ENCODE measurements around the gene F13A1.

Gene F13A1

DNA sequence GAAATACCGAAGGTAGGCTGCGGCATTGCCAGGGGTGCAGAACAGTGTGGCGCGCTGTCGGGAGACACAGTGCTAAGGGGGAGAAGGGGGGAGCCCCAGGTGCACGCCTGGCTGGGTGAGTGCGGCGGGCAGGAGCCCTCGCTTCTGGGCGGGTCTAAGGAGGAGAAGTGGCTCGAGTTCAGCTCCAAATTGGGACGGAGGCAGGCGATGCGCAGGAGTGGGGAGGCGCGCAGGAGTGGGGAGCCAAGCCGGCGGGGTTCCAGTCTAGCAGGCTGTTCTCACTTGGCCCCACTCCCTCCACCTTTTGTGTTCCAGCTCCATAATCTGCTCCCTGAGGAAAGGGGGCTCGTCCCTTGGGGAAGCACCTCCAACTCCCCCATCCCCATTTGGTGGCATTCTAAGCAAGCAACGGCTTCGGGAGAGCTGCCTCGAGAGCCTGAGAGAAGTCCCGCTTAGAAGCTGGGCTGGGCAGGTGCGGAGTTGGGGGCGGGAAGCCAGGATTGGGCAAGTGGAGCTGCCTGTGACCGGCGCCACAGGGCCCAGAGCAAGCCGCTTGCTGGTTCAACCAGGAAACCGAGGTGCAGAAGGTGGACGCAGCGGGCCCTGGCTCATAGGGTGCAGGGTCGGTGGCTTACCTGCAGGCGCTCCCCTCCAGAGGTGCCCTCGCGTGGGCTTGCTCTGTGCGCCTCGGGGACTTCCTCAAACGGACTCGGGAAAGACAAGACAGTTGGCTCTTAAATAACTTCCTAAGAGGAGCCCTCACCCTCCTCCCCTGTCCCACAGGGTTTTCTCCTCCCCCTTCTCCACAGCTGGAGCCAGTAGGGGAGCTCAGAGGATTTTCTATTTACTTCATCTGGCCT, at the start of gene F13A1:
TSS of gene F13A1 (minus strand) at position 711 of the 860 bp plus-strand sequence. CDS start 1,998 bp downstream, outside the sequence.
- no peak for DNase-seq

DNA sequence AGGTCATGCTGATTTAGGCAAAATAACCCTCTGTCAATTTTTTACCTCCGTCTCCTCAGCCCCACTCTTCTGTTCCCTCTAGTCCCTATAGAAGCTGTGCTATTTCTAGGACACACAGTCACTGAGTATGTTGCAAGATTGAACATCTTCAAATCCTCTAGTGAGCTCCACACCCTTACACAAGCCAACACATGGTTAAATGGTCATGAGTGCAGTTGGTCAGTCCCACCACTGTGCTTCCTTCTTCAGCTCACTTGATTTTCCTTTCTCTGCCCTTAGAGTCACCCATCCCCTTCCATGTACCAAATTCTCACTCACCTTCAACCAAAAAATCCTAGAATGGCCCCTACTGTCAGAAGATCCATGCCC, 48.2 kb upstream of the F13A1 start:
- no peak for DNase-seq

DNA sequence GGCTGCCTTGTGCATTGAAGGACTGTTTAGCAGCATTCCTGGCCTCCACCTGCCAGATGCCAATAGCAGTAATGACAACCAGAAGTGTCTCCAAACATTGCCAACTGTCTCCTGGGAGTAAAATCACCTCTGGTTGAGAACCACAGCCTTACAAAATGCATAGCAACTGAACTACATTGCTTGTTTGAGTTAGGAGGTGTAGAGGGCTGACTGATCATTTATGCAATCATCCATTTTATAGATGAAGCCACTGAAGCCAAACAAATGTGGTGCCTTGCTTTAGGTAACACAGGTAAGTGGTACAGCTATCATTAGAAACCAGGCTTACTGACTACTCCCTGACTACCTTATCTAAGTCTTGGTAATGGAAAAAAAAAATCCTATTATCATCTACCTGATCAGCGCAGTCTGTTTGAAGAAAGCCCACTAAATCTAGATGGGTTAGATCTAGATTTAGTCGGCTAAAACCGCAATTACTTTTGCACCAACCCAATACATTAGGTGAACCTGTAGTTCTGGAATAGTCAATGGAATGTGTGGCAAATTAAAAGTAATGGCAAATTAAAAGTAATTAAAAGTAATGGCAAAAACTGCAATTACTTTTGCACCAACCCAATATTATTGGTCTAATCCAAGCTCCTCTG, 47.7 kb upstream of the F13A1 start:
- DNase-seq: no peak

DNA sequence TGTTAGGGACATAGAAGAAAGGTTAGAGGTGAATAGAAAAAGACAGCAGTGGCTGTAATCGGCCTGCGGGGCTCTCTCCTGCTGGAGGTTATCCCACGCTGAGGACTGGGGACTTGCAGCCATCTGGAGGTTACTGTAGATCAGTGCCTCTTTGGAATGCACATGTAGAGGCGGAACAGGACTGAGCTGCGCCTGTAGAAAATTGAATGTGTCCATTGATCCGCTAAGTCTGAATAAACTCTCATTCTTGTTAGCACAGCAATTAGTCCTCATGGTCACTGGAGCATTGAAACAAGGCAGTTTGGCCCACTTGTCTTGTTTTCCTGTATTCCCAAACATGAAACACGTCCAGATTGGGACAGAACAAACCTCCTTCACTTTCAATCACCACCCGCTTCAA, 46.3 kb upstream of the F13A1 start:
- no peak for DNase-seq

DNA sequence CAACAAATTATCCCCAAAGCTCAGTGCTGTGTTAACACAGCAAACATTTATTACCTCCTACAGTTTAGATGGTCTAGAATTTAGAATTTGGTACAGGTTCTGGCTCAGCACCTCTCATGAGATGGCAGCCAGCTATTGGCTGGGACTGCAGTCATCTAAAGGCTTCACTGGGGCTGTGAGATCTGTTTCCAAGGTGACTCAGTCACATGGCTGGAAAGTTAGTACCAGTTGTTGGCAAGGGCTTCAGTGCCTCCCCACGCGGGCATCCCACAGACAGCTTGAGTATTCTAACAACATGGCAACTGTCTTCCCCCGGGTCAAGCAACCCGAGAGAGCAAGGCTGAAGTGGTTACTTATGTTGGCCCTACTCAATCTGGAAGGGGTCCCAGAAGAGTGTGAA, 44.8 kb upstream of the F13A1 start:
- DNase-seq: no peak

DNA sequence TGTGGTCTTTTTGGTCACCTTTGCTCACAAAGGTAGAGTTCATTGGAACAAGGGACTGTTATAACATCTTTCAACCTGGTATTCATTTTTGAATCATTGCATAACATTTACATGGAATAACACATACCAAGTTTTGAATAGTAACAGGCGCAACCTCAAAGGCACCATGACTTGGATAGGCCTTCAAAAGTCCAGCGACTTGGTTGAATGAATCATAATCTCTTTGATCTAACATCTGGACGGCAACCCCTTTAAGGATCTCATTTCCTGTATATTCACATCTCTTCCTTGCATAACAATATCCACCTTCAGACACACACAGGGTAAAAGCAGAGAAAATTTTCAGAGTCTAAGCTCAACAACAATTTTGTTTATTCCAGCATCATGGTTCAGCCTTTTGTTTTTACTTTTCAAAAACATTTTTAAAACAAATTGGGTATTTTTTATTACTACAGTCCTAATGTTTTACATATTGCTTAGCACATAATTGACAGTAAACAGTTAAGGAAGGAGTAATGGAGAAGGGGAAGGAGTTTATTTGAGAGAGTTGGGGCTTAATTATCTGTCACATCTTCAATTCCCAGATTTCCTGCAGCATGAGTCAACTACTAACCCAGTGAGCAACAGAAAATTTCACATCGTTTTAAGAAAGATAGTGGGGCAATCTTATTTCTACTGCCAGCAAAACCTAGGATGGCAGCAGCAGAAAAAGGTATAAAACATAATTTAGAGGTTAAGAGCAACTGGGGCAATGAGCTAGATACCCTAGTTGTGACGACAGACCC, 41.8 kb upstream of the F13A1 start:
- no peak for DNase-seq

DNA sequence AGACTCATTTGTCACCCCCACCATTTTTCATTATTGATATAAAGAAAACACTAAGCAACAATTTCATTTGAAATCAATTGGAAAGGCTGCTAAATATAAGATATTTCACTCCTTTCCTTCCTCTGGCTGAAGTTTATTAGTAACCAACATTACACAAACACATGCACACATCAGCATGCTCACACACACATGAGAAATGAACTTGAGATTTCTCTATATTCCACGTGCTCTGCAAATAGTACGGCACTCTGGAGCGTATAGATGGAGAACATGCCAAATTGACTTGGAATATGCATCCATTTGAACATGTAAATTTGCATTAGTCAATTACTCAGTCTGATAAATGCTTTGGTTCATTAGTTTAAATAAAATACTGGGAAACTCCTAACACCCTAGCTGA, 37.1 kb upstream of the F13A1 start:
- no peak for DNase-seq

DNA sequence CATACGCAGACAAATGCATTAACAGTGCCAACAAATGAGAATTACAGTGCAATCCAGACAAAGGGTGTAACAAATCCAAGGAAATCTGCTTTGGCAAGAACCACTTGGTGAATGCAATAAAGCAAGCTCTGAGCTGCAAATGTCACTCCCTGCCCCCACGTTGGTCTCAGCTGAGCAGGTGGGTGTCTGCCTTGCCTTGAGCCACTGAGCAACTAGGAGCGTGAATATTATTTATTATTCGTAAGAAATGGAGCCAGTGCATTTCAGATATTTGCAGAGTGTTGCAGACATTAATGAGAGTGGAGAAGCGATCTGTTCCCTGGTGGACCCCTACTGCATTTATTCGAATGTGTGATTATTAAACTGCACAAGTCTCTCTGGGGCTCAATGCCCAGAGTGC, 36.6 kb upstream of the F13A1 start:
- no peak for DNase-seq

DNA sequence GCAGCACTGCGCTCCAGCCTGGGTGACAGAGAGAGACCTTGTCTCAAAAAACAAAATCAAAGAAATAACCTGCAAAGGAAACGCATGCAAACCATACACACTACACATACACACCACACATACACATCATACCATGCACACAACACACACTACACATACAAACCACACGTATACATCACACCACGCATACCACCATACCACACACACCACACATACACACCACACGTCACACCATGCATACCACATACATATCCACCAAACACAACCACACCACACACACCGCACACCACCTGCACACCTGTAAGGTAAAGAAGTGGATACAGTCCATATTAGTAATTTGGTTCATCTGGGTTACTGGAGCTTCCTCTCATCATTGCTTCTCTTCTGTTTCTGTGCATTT, 32.3 kb upstream of the F13A1 start:
- DNase-seq: no peak

DNA sequence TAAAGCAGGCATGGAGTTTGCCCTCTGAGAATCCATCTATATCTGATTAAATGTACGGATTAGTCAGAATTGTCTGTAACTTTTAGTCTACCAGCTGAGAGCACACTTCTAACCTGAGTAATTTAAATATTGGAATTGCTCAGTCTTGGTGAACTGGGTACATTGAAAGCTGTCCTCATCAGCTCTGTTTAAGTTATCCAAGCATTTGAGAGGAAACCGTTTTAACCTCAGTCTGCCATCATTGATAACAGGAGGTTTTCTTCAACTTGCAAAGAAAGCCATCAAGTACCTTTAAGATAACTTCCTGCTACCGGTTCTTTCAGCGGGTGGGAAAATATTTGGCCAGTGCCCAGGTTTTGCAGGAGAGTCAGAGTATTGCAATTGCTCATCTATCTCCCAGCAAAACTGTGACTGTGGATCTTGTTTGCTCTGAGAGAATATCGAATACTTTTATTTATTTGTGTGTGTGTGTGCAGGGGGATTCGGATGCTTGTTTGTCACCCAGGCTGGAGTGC, 31.1 kb upstream of the F13A1 start:
- no peak for DNase-seq

DNA sequence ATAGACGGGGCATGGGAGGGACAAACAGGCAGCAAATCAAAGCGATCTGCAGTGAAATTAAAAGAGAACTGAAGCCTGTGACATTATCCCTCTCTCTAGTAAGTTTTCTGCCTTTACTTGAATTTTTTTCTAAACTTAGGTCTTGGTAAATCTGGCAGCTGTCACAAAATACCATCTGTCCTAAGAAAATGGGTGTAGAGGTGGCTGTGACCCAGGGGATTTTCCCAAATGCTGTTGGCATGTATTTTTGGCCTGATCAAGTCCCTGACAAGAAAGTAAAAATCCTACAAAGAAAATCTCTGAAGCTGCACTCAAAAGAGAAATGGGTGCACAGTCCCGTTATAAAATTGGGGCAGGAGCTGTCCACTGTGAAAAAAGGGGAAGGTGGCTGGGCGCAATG, 30.2 kb upstream of the F13A1 start:
- no peak for DNase-seq

DNA sequence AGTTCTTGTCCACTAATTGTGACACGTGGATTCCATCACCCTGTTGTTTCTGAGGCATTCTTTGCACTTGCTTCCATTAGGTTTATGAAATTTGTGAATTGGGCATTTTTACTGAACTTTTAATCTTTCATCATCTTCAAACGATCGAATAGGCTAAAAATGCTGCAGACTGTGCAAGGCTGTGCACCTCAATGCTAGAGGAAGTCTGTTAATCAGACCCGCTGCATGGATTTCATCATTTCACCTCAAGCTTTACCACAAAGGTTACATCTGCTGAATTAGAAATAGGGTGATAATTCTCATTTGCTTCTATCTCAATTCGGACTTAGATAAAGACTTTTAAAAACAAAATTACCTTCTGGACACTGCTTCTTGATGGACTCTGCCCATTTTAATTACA, 27.8 kb upstream of the F13A1 start:
- no peak for DNase-seq

DNA sequence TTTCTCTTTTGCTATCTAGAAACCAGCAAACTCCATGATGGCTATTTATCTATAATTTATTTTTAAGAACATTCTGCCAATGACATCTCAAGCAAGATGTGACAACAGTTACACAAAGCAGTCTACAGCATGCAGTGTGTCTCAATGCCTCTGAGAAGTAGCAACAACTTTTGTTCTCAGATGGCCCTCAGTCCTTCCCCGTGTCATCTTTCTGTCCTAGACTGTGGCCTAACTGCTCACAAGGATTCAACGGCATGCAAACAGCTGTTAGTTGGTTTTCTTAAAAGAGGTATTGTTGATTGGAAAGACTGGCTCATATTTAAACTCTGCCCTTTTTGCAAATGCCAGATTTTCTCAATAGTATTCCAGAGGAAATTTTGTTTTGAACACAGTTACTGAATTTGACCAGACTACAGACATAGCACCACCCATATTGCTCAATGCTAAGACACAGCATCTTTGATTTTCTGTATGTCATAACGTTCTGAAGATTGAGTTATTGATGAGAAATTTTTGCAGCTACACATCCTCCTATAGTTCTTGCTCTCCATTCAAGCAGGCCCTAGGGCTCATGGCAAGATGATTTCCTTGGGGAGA, 26.1 kb upstream of the F13A1 start:
- DNase-seq: no peak

DNA sequence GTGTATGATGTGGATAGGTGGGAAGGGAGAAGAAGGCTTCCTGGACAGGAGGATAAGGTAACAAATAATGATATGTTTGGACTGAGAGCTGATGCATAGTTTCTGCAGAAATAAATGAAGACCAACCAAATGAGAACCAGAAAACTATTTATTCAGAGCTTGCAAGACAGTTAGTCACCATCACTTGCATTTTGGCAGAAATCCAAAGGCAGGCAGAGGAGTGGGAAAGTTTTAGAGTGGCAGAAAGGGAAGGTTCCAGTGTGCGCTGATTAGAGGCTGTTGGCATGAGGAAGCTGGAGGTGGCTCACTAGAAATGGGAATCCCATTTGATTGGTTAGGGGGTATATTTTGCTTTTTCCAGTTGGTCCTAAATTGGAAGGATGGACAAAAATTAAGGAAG, 13.0 kb upstream of the F13A1 start:
- DNase-seq: no peak

DNA sequence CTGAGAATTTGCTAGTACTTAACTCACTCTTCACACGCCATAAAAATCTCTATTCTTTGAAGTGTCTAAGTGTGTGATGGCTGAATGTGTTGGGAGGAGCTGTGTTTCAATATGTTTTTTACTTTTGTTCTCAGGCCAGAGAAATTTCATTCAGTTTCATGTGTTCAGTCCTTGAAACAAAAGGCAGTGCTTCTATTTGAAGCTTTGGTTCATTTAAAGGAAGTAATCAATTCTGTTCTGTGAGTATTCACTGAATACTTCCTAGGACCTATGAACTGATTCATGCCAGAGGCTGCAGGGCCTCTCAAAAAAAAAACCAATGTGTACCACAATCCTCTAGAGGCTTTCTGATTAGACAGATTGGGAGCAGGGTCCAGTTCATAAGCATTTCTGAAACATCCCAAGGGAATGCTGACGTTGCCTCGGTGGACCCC, 12.4 kb upstream of the F13A1 start:
- no peak for DNase-seq

DNA sequence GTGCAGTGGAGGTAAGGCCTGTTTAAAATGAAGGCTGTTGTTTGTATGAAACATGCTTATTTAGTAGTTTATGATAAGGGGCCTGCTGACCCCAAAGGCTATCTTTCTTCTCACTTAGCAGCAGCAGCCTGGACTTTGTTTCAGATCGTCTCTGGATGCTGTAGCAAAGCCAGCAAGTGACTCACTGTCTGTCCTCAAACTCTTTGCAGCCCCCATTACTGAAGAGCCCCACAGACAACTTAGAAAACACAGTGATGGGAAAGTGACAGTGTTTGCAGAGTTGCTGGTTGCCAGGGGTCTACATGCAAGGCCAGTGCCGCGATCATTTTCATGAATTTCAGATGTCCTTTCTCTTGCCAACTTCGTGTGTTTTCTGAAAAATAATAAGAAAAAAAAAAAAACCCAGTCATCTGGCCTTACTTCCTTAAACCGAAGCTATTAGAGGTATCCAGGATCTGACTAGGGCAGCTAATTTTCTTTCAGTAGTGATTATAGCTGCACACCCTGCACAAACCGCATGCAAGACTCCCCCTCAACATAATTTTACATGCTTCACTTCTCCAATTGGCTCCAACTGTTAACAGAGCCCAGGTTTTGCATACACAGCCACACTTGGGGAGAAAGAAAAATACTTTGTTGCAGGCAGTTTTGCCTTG, 11.6 kb upstream of the F13A1 start:
- DNase-seq: no peak

DNA sequence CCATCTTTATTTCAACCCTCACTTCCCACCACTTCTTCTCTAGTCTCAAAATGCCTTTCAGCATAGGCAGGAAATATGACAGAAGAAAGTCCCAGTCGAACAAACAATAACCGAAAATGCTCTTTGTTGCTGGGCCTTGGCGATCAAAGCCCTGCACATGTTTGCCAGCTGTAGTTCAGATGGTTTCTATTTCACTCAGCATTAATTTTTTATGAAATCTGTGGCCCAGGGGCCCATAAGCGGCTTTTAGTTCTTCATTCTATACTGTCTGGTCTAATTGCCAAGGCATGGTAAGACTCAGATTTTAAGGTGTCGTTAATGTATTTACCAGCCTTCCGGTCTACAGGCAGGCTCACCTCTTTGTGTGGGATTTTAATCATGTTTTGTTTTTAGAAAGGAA, 10.9 kb upstream of the F13A1 start:
- no peak for DNase-seq

DNA sequence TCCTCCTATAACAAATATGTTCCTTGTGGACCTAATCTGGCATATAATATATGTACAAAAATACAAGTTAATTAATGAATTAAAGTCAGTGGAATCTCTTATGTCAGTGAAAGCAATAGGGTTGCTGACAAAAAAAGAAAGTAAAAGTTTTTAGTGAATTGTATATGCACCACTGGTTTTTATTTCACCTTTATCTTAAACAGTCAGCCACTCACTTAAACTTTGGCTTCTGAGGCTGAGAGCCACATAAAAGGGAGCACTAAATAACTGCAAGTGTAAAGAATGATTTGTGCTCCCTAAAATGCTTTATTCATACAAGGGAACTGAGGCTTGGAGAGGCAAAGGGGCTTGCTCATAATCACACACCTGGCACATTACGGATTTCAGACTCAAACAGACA, 9.9 kb upstream of the F13A1 start:
- no peak for DNase-seq

DNA sequence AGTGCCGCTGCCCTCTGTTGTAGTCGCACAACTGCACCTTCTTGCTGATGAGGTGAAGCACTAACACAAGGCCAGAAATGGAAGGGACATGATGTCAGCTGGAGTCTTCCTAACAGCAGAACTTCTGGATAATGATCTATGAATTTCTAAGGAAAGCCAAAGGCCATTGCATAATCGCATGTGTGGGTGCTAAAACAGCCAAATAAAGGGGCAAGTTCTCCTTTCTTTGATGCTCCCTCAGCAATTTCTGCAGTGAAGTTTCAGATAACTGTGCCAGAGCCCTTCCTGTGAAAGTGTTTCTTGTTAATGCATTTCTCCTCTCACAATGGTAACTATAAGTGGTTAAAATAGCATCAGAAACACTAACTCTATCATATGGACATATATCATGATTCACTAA, 8.0 kb upstream of the F13A1 start:
- no peak for DNase-seq

DNA sequence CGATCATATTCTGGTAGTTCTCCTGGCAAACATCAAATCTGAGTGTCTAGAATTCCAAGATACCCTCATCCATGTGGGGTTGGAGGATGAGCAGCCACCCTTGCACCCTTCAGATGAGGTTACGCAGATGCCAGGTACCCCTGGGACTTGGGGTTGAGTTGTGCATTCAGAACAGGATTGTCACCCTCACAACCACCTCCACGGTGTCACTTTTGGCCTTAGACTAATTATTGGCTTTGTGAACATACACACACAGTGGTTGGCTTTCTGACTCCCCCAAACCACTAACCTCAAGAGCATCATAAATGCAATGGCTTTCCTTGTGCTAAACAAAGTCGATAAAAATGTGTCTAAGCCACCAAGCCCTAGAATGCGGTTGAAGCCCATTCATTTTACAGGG, 2.9 kb upstream of the F13A1 start:
- no peak for DNase-seq

DNA sequence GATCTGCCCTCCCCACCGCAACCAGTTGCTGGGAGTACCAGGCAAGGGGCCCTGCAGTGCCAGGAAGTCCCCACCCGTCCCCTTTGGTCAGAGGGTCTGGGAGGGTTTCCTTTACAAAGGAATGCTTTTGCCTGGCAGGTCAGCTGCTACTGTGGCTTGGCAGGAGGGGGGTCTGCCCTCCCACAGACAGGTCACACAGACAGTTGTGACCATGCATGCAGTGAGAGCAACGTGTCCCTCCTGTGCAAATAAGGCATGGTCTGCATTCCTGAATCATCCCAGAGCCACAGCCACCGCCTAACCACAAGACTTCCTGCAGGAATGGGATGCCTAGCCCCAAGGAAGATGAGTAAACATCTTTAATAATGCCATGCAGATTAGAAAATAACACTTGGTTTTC, 439 bp upstream of the F13A1 start:
- DNase-seq: no peak

DNA sequence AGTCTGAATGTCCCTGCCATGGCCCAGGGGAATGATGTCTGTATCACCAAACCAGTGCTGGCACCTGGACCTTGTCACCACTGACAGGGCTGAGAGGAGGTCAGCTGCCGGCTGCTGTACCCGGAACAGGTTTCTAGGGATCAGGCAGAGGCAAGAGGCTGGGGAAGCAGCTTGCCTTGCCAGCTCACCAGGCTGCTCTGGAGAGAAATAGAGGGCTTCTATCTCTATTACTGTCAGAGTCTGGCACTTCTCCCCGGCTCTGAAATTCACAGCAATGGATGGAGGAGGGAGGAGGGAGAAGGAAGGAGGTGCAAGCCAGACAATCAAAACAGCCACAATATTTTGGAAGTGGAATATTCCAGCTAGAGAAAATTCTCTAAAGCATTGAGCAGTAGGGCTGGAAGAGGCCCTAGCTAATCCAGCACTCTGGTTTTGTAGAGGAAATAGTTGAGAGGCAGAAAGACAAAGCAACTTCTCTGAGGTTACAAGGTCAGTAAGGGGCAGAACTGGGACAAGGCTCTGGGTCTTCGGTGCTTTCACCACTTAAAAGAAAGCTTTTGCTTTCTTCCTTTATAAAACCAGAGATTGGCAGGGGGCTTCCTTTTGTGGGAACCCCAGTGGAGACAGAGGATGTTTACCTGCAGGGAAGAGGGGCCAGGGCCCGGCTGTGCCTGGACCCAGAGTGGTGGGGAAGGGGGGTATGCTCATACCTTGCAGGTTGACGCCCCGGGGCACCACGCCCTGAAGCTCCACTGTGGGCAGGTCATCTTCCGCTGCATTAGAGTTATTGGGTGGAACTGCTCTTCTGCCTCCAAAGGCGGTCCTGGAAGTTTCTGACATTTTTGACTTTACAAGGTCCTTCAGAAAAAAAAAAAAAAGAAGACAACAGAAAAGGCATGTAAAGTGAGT, 2.4 kb downstream of the F13A1 start:
- no peak for DNase-seq
